ENCODE data around the gene LFNG. TPM values are rescaled to one million over a fixed set of nuclear protein-coding genes. Genes with fewer than 3 reads are reported as not detected.
A peak's percentile ranks its signal among the peaks of the same experiment; 100 is the strongest.

Gene LFNG
- total RNA-seq, 6 experiments from 2014 or later, result 1.0 to 4.3 (median 1.7) TPM

GRCh38 chr7:2511769-2512168, 7.8 kb upstream of the LFNG start:
- no peaks in the 10 kb centered on the region for H3K36me3 ChIP-seq
- no peaks in the 10 kb centered on the region for H3K9me3 ChIP-seq
- H3K4me3 ChIP-seq, result no peak overlapping the region
- H3K4me1 ChIP-seq, result peaks cover 0 to 4% (median 0%) of the 10 kb centered on the region in 4 donors
- H3K27ac ChIP-seq, result peak overlapping the region in 2 of 3 donors; percentile 40
- no peaks in the 10 kb centered on the region for H3K27me3 ChIP-seq
- WGBS (ENCODE audit: insufficient coverage, low coverage, low lambda C conversion rate, missing lambda C conversion rate), result no CpG with 5 or more reads among the region's 18 CpGs
- TF ChIP-seq POLR2A (IDR thresholded peaks at IDR 0.05) (no peak), CTCF (IDR thresholded peaks at IDR 0.05) (no peak)
- DNase-seq (no peak), ATAC-seq (peak; percentile 4 to 34 (median 23))
- intact Hi-C loops (cut with DNase I), result no loop called here

GRCh38 chr7:2512179-2512661, 7.4 kb upstream of the LFNG start:
- Histone ChIP-seq H3K27me3 (no peaks in the 10 kb centered on the region), H3K4me1 (peaks cover 0 to 4% (median 0%) of the 10 kb centered on the region in 4 donors), H3K9me3 (no peaks in the 10 kb centered on the region), H3K27ac (peak overlapping the region in 1 of 3 donors; percentile 40), H3K36me3 (no peaks in the 10 kb centered on the region), H3K4me3 (no peak overlapping the region)
- WGBS (ENCODE audit: insufficient coverage, low coverage, low lambda C conversion rate, missing lambda C conversion rate), result no CpG with 5 or more reads among the region's 12 CpGs
- DNase-seq (no peak), ATAC-seq (no peak)
- TF ChIP-seq POLR2A (IDR thresholded peaks at IDR 0.05) (no peak), CTCF (IDR thresholded peaks at IDR 0.05) (no peak)
- intact Hi-C loops (cut with DNase I), result no loop called here

GRCh38 chr7:2512713-2513112, 6.9 kb upstream of the LFNG start:
- Histone ChIP-seq H3K4me3 (no peak overlapping the region), H3K9me3 (no peaks in the 10 kb centered on the region), H3K36me3 (no peaks in the 10 kb centered on the region), H3K27ac (no peak overlapping the region), H3K27me3 (no peaks in the 10 kb centered on the region), H3K4me1 (peaks cover 0 to 4% (median 0%) of the 10 kb centered on the region in 4 donors)
- intact Hi-C loops (cut with DNase I), result no loop called here
- ATAC-seq, result no peak
- no peak for DNase-seq
- WGBS (ENCODE audit: insufficient coverage, low coverage, low lambda C conversion rate, missing lambda C conversion rate), result 74% methylated on average over 3 of the region's 3 CpGs
- no peak for TF ChIP-seq CTCF (IDR thresholded peaks at IDR 0.05)
- no peak for TF ChIP-seq POLR2A (IDR thresholded peaks at IDR 0.05)

- intact Hi-C loops (cut with DNase I), result no loop called here
- DNase-seq, result no peak
- Histone ChIP-seq H3K9me3 (no peaks in the 10 kb centered on the region), H3K36me3 (no peaks in the 10 kb centered on the region), H3K4me3 (no peak overlapping the region), H3K27me3 (no peaks in the 10 kb centered on the region), H3K4me1 (peaks cover 0 to 4% (median 0%) of the 10 kb centered on the region in 4 donors), H3K27ac (no peak overlapping the region)
- 100% methylated on average over 1 of the region's 7 CpGs for WGBS (ENCODE audit: insufficient coverage, low coverage, low lambda C conversion rate, missing lambda C conversion rate)
- ATAC-seq, result no peak
- TF ChIP-seq CTCF (IDR thresholded peaks at IDR 0.05), result no peak
- TF ChIP-seq POLR2A (IDR thresholded peaks at IDR 0.05), result no peak
Observed at GRCh38 chr7:2513702-2514101, 5.9 kb upstream of the LFNG start.
